Fibroblast of lung (primary cell): ENCODE measurements around the gene CTR9.

Experiments
- EZH2 ChIP-seq: IDR thresholded peaks from 2 replicates; pipeline ENCODE4 v1.5.1; 2012; ENCODE audit warnings: low read length, control low read depth, mild to moderate bottlenecking; ENCODE audit errors: missing control alignments
- TF ChIP-seq, protein P1 (sequence below), 2 donors: IDR thresholded peaks in 1 of 2; conservative IDR thresholded peaks in 1 of 2; 1 replicate in 1 of 2; 2 replicates in 1 of 2; pipeline ENCODE4 v1.5.1; 2011 to 2012; ENCODE audit warnings: low read length in 2 of 2, control low read depth in 1 of 2, inconsistent platforms in 1 of 2, low read depth in 1 of 2, mild to moderate bottlenecking in 1 of 2

DNA sequence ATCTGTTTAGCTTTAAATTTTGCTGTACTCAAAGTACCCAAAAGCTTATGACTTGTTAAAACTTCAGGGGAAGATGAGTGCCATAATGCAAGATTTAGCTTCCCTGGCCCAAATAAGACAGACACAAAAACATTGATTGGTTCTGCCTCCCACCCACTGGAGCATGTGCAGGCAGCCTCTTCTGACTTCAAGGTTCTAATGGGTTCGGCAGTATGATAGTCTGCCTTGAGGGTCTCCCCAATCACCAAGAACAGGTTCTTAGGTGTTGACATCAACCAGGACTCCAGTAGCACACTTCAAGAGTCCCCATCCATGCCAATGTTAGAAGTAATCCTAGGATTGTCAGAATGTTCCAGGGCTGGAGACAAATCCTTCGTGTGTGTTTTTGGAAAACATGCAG is 45.1 kb downstream of the CTR9 start:
- TF ChIP-seq, protein P1, sequence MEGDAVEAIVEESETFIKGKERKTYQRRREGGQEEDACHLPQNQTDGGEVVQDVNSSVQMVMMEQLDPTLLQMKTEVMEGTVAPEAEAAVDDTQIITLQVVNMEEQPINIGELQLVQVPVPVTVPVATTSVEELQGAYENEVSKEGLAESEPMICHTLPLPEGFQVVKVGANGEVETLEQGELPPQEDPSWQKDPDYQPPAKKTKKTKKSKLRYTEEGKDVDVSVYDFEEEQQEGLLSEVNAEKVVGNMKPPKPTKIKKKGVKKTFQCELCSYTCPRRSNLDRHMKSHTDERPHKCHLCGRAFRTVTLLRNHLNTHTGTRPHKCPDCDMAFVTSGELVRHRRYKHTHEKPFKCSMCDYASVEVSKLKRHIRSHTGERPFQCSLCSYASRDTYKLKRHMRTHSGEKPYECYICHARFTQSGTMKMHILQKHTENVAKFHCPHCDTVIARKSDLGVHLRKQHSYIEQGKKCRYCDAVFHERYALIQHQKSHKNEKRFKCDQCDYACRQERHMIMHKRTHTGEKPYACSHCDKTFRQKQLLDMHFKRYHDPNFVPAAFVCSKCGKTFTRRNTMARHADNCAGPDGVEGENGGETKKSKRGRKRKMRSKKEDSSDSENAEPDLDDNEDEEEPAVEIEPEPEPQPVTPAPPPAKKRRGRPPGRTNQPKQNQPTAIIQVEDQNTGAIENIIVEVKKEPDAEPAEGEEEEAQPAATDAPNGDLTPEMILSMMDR (conservative IDR thresholded peaks at IDR 0.05 in 1 of 2, IDR thresholded peaks at IDR 0.05 in 1 of 2; ENCODE audit: low read depth in 1 of 2, low read length in 2 of 2) = no peak
- no peak for TF ChIP-seq EZH2
